ENCODE measurements around the gene STX1B. TPM values are rescaled to one million over a fixed set of nuclear protein-coding genes. Genes with fewer than 3 reads are reported as not detected.

Gene STX1B
- total RNA-seq, 1 experiment from 2014 or later: 15.9 TPM

- Mint-ChIP-seq H3K9me3 (peaks cover 4% of the 10 kb centered on the region), H3K27ac (no peak overlapping the region), H3K4me3 (no peak overlapping the region), H3K27me3 (ENCODE audit: low read depth) (peaks cover 15% of the 10 kb centered on the region), H3K36me3 (no peaks in the 10 kb centered on the region), H3K4me1 (peaks cover 9% of the 10 kb centered on the region)
- DNase-seq (ENCODE audit: low spot score): no peak
- POLR2A ChIA-PET: interaction anchor here (0.7 to 1.2 kb wide), 3 partner anchors 22 to 65 kb away, joined by 3 read pairs; partner anchors contain the start of gene HSD3B7
- ATAC-seq: peak; percentile 87
- TF ChIP-seq PRRX2 (CRISPR knock-in tag; IDR thresholded peaks at IDR 0.05) (no peak), PRDM15 (CRISPR knock-in tag; IDR thresholded peaks at IDR 0.05) (no peak), KAT7 (CRISPR knock-in tag; IDR thresholded peaks at IDR 0.05; ENCODE audit: borderline replicate concordance) (no peak), ATF1 (CRISPR knock-in tag; IDR thresholded peaks at IDR 0.05) (no peak), ZNF281 (CRISPR knock-in tag; IDR thresholded peaks at IDR 0.05) (no peak), JUN (CRISPR knock-in tag; IDR thresholded peaks at IDR 0.05) (no peak), ZNF396 (CRISPR knock-in tag; IDR thresholded peaks at IDR 0.05; ENCODE audit: borderline replicate concordance) (no peak), NFATC4 (CRISPR knock-in tag; IDR thresholded peaks at IDR 0.05) (no peak)
- CTCF ChIA-PET: interaction anchor here (1.5 to 4.5 kb wide), 5 partner anchors 8 to 109 kb away, joined by 4 to 31 read pairs (median 10); partner anchors contain the start of genes HSD3B7 and KAT8
These were observed 40.0 kb upstream of the STX1B start for GRCh38 chr16:31050280-31051030.

GRCh38 chr16:31043898-31044481 lies 33.6 kb upstream of the STX1B start:
- DNase-seq (ENCODE audit: low spot score) (no peak), ATAC-seq (no peak)
- Mint-ChIP-seq H3K4me1 (peaks cover 5% of the 10 kb centered on the region; the same call in 1 of the 2 replicates), H3K36me3 (no peaks in the 10 kb centered on the region), H3K27ac (no peak overlapping the region), H3K27me3 (ENCODE audit: low read depth) (peaks cover 5% of the 10 kb centered on the region; the same call in 1 of the 2 replicates), H3K4me3 (no peak overlapping the region), H3K9me3 (no peaks in the 10 kb centered on the region)
- POLR2A ChIA-PET: interaction anchor here (0.6 kb wide), 1 partner anchor 62 kb away, joined by 4 read pairs; no protein-coding TSS in a partner anchor
- TF ChIP-seq EMX1 (CRISPR knock-in tag; IDR thresholded peaks at IDR 0.05): no peak
- no peak for TF ChIP-seq HMGXB4 (CRISPR knock-in tag; IDR thresholded peaks at IDR 0.05)
- TF ChIP-seq JUN (CRISPR knock-in tag; IDR thresholded peaks at IDR 0.05): no peak
- no peak for TF ChIP-seq CREM (CRISPR knock-in tag; IDR thresholded peaks at IDR 0.05)
- TF ChIP-seq FOXK1 (CRISPR knock-in tag; IDR thresholded peaks at IDR 0.05): no peak
- TF ChIP-seq GRHL2 (CRISPR knock-in tag; IDR thresholded peaks at IDR 0.05; ENCODE audit: insufficient replicate concordance, severe bottlenecking): no peak
- CTCF ChIA-PET: interaction anchor here (1.8 to 3.0 kb wide), 3 partner anchors 30 to 99 kb away, joined by 11 to 83 read pairs (median 16); partner anchors contain the start of genes HSD3B7, ZNF646 and ZNF668

Data from WTC11 (cell line).